ENCODE results near the gene YPEL1.
"Not testable (repeated sequence)": the region's sequence is repeated elsewhere in the genome, so short reads cannot be mapped to it uniquely, and the experiment has no call there.

YPEL1 gene

DNA sequence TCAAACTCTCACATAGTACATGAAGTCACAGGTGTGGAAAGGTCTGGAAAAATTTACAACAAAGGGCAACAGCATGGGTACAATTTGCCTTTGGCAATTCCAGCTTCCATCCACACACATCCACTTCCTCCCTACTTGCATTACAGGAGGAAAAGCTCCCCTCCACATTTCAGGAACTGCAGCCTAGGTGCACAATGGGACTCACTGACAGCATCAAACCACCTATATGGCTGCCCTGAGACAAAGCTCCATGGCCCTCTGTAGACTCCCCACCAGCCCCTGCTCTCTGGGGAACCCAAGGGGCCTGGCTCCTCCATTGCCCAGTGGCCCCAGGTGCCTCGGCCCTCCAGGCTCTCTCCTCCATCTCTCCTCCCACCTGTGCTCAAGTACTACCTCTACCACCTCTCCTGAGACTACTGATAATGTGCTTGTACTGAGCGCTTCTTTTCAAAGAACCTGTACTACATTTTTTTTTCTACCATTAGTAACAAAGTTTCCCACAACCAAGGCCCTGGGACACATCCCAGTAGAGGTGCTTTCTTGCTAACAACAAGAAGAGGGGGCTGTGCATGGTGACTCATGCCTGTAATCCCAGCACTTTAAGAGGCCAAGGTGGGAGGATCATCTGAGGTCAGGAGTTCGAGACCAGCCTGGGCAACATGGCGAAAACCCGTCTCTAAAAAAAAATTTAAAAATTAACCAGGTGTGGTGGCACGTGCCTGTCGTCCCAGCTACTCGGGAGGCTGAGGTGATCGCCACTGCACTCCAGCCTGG, 4.9 kb downstream of the YPEL1 start:
- Histone ChIP-seq H3K27me3 (replicated peaks in 2 of 5; ENCODE audit: control insufficient read depth in 4 of 5, insufficient read depth in 5 of 5, low read length in 4 of 5) (peaks cover 0 to 1% (median 0%) of the 10 kb centered on the region in 5 experiments), H3K27ac (ENCODE audit: insufficient read depth in 1 of 2, low read depth in 1 of 2, low read length in 2 of 2, poor library complexity in 1 of 2, severe bottlenecking in 2 of 2) (no peak overlapping the region), H3K36me3 (ENCODE audit: control insufficient read depth in 4 of 4, insufficient read depth in 4 of 4, low read length in 3 of 4) (peaks cover 0 to 8% (median 0%) of the 10 kb centered on the region in 4 experiments), H3K4me3 (ENCODE audit: control insufficient read depth in 1 of 7, extremely low read depth in 1 of 7, insufficient read depth in 4 of 7, low read depth in 2 of 7, low read length in 6 of 7) (no peak overlapping the region), H3K4me1 (ENCODE audit: control extremely low read depth in 1 of 4, control insufficient read depth in 4 of 4, insufficient read depth in 4 of 4, low read length in 3 of 4) (peaks cover 7 to 23% (median 16%) of the 10 kb centered on the region in 4 experiments), H3K9me3 (ENCODE audit: control extremely low read depth in 1 of 5, control insufficient read depth in 4 of 5, insufficient read depth in 2 of 5, low read depth in 1 of 5, low read length in 4 of 5) (no peaks in the 10 kb centered on the region)
- DNase-seq, result no peak
- POLR2A ChIA-PET, result no interaction called here
- 100% methylated on average over 3 of the region's 9 CpGs for WGBS (ENCODE audit: insufficient coverage)
- CTCF ChIA-PET, result no interaction called here

DNA sequence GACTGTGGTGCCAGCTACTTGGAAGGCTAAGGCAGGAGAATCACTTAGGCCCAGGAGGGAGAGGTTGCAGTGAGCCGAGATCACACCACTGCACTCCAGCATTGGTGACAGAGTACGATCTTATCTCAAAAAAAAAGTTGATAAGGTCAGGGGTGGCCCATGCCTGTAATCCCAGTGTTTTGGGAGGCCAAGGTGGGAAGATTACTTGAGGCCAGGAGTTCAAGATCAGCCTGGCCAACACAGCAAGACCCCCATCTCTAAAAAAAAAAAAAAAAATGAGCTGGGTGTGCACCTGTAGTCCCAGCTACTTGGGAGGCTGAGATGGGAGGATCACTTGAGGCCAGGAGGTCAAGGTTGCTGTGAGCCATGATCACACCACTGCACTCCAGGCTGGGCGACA, 6.4 kb downstream of the YPEL1 start:
- H3K27me3 ChIP-seq (replicated peaks in 2 of 5; ENCODE audit: control insufficient read depth in 4 of 5, insufficient read depth in 5 of 5, low read length in 4 of 5); H3K27ac ChIP-seq (ENCODE audit: insufficient read depth in 1 of 2, low read depth in 1 of 2, low read length in 2 of 2, poor library complexity in 1 of 2, severe bottlenecking in 2 of 2); POLR2A ChIA-PET; H3K4me3 ChIP-seq (ENCODE audit: control insufficient read depth in 1 of 7, extremely low read depth in 1 of 7, insufficient read depth in 4 of 7, low read depth in 2 of 7, low read length in 6 of 7); CTCF ChIA-PET; H3K9me3 ChIP-seq (ENCODE audit: control extremely low read depth in 1 of 5, control insufficient read depth in 4 of 5, insufficient read depth in 2 of 5, low read depth in 1 of 5, low read length in 4 of 5); DNase-seq; H3K36me3 ChIP-seq (ENCODE audit: control insufficient read depth in 4 of 4, insufficient read depth in 4 of 4, low read length in 3 of 4): not testable (repeated sequence)
- WGBS (ENCODE audit: insufficient coverage), result no CpG with 5 or more reads among the region's 3 CpGs
- peaks cover under 1 to 14% (median 8%) of the 10 kb centered on the region in 4 experiments for H3K4me1 ChIP-seq (ENCODE audit: control extremely low read depth in 1 of 4, control insufficient read depth in 4 of 4, insufficient read depth in 4 of 4, low read length in 3 of 4)

DNA sequence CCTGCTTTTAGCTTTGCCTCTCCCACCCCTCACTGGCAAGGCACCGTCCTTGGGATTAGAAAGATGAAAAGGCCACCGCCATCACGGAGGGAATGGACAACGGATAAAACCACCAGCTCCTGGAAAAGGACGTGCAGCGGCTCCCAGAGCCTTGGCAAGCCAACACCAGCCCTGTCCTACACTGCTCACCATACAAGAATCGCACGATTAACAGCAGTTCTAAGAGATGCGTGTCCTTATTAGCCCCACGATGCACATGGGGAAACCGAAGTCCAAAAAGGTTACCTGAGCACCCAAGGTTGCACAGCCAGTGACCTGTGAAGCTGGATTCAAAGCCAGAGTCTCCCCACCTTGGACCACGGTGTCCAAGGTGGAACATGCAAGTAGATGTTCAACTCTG, 7.3 kb downstream of the YPEL1 start:
- H3K4me3 ChIP-seq (ENCODE audit: control insufficient read depth in 1 of 7, extremely low read depth in 1 of 7, insufficient read depth in 4 of 7, low read depth in 2 of 7, low read length in 6 of 7), result no peak overlapping the region
- H3K27ac ChIP-seq (ENCODE audit: insufficient read depth in 1 of 2, low read depth in 1 of 2, low read length in 2 of 2, poor library complexity in 1 of 2, severe bottlenecking in 2 of 2), result no peak overlapping the region
- peaks cover 0 to 9% (median under 1%) of the 10 kb centered on the region in 4 experiments for H3K36me3 ChIP-seq (ENCODE audit: control insufficient read depth in 4 of 4, insufficient read depth in 4 of 4, low read length in 3 of 4)
- H3K27me3 ChIP-seq (replicated peaks in 2 of 5; ENCODE audit: control insufficient read depth in 4 of 5, insufficient read depth in 5 of 5, low read length in 4 of 5), result no peaks in the 10 kb centered on the region
- WGBS (ENCODE audit: insufficient coverage), result 93% methylated on average over 11 of the region's 12 CpGs
- peaks cover 0 to 9% (median 5%) of the 10 kb centered on the region in 4 experiments for H3K4me1 ChIP-seq (ENCODE audit: control extremely low read depth in 1 of 4, control insufficient read depth in 4 of 4, insufficient read depth in 4 of 4, low read length in 3 of 4)
- POLR2A ChIA-PET, result no interaction called here
- DNase-seq, result no peak
- H3K9me3 ChIP-seq (ENCODE audit: control extremely low read depth in 1 of 5, control insufficient read depth in 4 of 5, insufficient read depth in 2 of 5, low read depth in 1 of 5, low read length in 4 of 5), result no peaks in the 10 kb centered on the region
- CTCF ChIA-PET, result no interaction called here

DNA sequence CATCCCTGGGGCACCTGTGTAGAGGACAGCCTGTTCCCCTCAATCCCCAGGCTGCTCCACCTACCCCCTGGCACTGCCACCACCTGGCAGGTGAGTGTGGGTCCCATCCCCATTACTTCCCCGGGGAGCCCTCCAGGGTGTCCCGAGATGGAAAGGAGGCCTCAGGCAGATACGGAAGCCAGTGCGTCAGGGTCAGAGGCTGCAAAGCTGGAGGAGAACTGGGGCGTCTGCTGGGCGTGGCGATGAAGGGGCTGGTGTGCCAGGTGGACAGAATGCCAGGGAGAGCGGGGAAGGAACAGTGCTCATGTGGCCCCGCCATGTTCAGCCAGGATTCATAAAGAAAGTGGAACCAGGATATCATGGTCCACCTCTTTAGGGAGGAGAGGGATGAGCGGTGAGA, 7.8 kb downstream of the YPEL1 start:
- CTCF ChIA-PET, result no interaction called here
- H3K27me3 ChIP-seq (replicated peaks in 2 of 5; ENCODE audit: control insufficient read depth in 4 of 5, insufficient read depth in 5 of 5, low read length in 4 of 5), result no peaks in the 10 kb centered on the region

DNA sequence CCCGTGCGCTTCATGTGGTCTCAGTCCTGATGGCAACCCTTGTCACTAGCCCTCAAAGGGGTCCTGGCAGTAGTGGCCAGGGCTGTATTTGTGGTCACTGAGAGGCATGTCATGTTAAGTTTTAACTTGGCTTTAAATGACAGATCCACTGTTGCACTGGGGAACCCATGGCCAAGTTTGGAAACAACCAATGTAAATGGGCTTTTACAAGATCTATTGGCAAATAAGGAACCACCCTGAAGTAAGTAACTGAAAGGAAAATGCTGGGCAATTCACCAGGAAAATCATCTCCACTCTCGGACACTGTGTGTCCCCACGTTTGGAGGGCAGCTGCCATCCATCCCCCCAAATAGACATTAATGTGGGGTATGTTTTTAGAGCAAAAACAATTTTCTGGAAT, 8.4 kb downstream of the YPEL1 start:
- CTCF ChIA-PET, result interaction anchor here (0.5 to 1.0 kb wide), 2 partner anchors 48 to 178 kb away, joined by 3 read pairs; no protein-coding TSS in a partner anchor
- WGBS (ENCODE audit: insufficient coverage), result 100% methylated on average over 4 of the region's 4 CpGs
- peaks cover 0 to 9% (median under 1%) of the 10 kb centered on the region in 4 experiments for H3K36me3 ChIP-seq (ENCODE audit: control insufficient read depth in 4 of 4, insufficient read depth in 4 of 4, low read length in 3 of 4)
- H3K27ac ChIP-seq (ENCODE audit: insufficient read depth in 1 of 2, low read depth in 1 of 2, low read length in 2 of 2, poor library complexity in 1 of 2, severe bottlenecking in 2 of 2), result no peak overlapping the region
- H3K27me3 ChIP-seq (replicated peaks in 2 of 5; ENCODE audit: control insufficient read depth in 4 of 5, insufficient read depth in 5 of 5, low read length in 4 of 5), result no peaks in the 10 kb centered on the region
- no peak for DNase-seq
- H3K9me3 ChIP-seq (ENCODE audit: control extremely low read depth in 1 of 5, control insufficient read depth in 4 of 5, insufficient read depth in 2 of 5, low read depth in 1 of 5, low read length in 4 of 5), result no peaks in the 10 kb centered on the region
- H3K4me3 ChIP-seq (ENCODE audit: control insufficient read depth in 1 of 7, extremely low read depth in 1 of 7, insufficient read depth in 4 of 7, low read depth in 2 of 7, low read length in 6 of 7), result no peak overlapping the region
- peaks cover 0 to 9% (median 5%) of the 10 kb centered on the region in 4 experiments for H3K4me1 ChIP-seq (ENCODE audit: control extremely low read depth in 1 of 4, control insufficient read depth in 4 of 4, insufficient read depth in 4 of 4, low read length in 3 of 4)
- POLR2A ChIA-PET, result no interaction called here

More for the DNA sequence above, 7.8 kb downstream of the YPEL1 start:
- no peaks in the 10 kb centered on the region for H3K9me3 ChIP-seq (ENCODE audit: control extremely low read depth in 1 of 5, control insufficient read depth in 4 of 5, insufficient read depth in 2 of 5, low read depth in 1 of 5, low read length in 4 of 5)
- H3K36me3 ChIP-seq (ENCODE audit: control insufficient read depth in 4 of 4, insufficient read depth in 4 of 4, low read length in 3 of 4), result peaks cover 0 to 9% (median under 1%) of the 10 kb centered on the region in 4 experiments
- no peak overlapping the region for H3K27ac ChIP-seq (ENCODE audit: insufficient read depth in 1 of 2, low read depth in 1 of 2, low read length in 2 of 2, poor library complexity in 1 of 2, severe bottlenecking in 2 of 2)
- H3K4me3 ChIP-seq (ENCODE audit: control insufficient read depth in 1 of 7, extremely low read depth in 1 of 7, insufficient read depth in 4 of 7, low read depth in 2 of 7, low read length in 6 of 7), result no peak overlapping the region
- H3K4me1 ChIP-seq (ENCODE audit: control extremely low read depth in 1 of 4, control insufficient read depth in 4 of 4, insufficient read depth in 4 of 4, low read length in 3 of 4), result peaks cover 0 to 9% (median 5%) of the 10 kb centered on the region in 4 experiments
- no peak for DNase-seq
- WGBS (ENCODE audit: insufficient coverage), result 98% methylated on average over 8 of the region's 10 CpGs
- POLR2A ChIA-PET, result no interaction called here

DNA sequence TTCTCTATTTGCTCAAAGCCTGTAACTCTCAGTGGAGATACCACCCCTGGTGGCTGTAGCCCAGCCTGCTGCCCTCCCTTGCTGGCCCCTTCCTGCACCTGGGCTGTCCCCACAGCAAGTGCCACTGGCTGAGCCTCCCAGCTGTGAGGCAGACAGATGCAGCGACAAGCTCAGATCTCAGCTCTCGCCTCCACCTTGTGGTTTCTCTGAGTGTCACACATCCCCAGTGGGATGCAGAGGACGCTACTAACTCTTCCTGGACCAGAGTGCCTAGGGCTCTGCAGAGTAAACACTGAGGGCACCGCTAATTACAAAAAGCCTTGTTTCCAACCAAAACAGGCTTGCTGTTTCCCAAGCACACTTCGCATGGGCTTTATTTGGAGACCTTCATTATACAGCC, 8.9 kb downstream of the YPEL1 start:
- 77% methylated on average over 5 of the region's 5 CpGs for WGBS (ENCODE audit: insufficient coverage)
- Histone ChIP-seq H3K4me3 (ENCODE audit: control insufficient read depth in 1 of 7, extremely low read depth in 1 of 7, insufficient read depth in 4 of 7, low read depth in 2 of 7, low read length in 6 of 7) (no peak overlapping the region), H3K4me1 (ENCODE audit: control extremely low read depth in 1 of 4, control insufficient read depth in 4 of 4, insufficient read depth in 4 of 4, low read length in 3 of 4) (peaks cover 0 to 9% (median 5%) of the 10 kb centered on the region in 4 experiments), H3K27ac (ENCODE audit: insufficient read depth in 1 of 2, low read depth in 1 of 2, low read length in 2 of 2, poor library complexity in 1 of 2, severe bottlenecking in 2 of 2) (no peak overlapping the region), H3K36me3 (ENCODE audit: control insufficient read depth in 4 of 4, insufficient read depth in 4 of 4, low read length in 3 of 4) (peaks cover 0 to 9% (median under 1%) of the 10 kb centered on the region in 4 experiments), H3K27me3 (replicated peaks in 2 of 5; ENCODE audit: control insufficient read depth in 4 of 5, insufficient read depth in 5 of 5, low read length in 4 of 5) (no peaks in the 10 kb centered on the region), H3K9me3 (ENCODE audit: control extremely low read depth in 1 of 5, control insufficient read depth in 4 of 5, insufficient read depth in 2 of 5, low read depth in 1 of 5, low read length in 4 of 5) (no peaks in the 10 kb centered on the region)
- ChIA-PET POLR2A (no interaction called here), CTCF (interaction anchor here (0.5 to 1.0 kb wide), 2 partner anchors 48 to 178 kb away, joined by 3 read pairs; no protein-coding TSS in a partner anchor)
- peak; percentile 22 to 74 (median 67) for DNase-seq

DNA sequence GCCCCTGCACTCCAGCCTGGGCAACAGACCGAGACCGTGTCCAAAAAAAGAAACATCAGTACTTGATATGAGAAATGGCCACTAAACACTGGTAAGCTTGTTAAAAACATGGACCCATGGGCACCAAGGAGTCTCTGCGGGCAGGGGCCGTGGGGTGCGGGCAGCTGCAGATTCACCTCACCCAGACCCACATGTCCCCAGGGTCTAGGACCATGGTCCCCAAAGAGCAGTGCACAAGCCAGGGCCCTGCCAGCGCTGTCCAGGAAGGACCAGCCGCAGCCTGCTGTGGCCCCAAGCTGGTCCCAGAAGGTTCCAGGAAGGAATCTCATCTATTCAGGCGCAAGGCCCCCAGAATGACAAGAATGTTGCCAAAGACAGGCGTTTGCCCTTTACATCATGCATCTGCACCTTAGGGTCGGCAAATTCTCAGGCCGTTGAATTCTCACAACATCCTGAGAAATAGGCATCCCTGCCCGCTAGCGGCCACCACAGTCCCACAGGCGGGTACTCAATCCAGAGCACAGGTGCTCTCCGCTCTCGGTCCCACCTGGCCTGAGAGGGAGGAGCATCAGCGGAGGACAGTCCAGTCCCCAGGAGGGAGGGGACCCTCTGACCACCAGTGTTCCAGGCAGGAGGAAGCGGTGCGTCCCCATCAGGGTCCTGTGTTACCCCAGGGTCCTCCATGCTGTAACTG, 9.5 kb downstream of the YPEL1 start:
- 98% methylated on average over 14 of the region's 19 CpGs for WGBS (ENCODE audit: insufficient coverage)
- DNase-seq, result no peak
- POLR2A ChIA-PET, result no interaction called here
- H3K4me1 ChIP-seq (ENCODE audit: control extremely low read depth in 1 of 4, control insufficient read depth in 4 of 4, insufficient read depth in 4 of 4, low read length in 3 of 4), result peaks cover 0 to 6% (median 4%) of the 10 kb centered on the region in 4 experiments
- no peaks in the 10 kb centered on the region for H3K27me3 ChIP-seq (replicated peaks in 2 of 5; ENCODE audit: control insufficient read depth in 4 of 5, insufficient read depth in 5 of 5, low read length in 4 of 5)
- H3K4me3 ChIP-seq (ENCODE audit: control insufficient read depth in 1 of 7, extremely low read depth in 1 of 7, insufficient read depth in 4 of 7, low read depth in 2 of 7, low read length in 6 of 7), result no peak overlapping the region
- H3K9me3 ChIP-seq (ENCODE audit: control extremely low read depth in 1 of 5, control insufficient read depth in 4 of 5, insufficient read depth in 2 of 5, low read depth in 1 of 5, low read length in 4 of 5), result no peaks in the 10 kb centered on the region
- no peak overlapping the region for H3K27ac ChIP-seq (ENCODE audit: insufficient read depth in 1 of 2, low read depth in 1 of 2, low read length in 2 of 2, poor library complexity in 1 of 2, severe bottlenecking in 2 of 2)
- CTCF ChIA-PET, result interaction anchor here (1.0 kb wide), 1 partner anchor 49 kb away, joined by 3 read pairs; no protein-coding TSS in a partner anchor
- peaks cover 0 to 9% (median under 1%) of the 10 kb centered on the region in 4 experiments for H3K36me3 ChIP-seq (ENCODE audit: control insufficient read depth in 4 of 4, insufficient read depth in 4 of 4, low read length in 3 of 4)

Measured in common myeloid progenitor, CD34-positive (primary cell).